ENCODE measurements around the gene LGALS7.

DNA sequence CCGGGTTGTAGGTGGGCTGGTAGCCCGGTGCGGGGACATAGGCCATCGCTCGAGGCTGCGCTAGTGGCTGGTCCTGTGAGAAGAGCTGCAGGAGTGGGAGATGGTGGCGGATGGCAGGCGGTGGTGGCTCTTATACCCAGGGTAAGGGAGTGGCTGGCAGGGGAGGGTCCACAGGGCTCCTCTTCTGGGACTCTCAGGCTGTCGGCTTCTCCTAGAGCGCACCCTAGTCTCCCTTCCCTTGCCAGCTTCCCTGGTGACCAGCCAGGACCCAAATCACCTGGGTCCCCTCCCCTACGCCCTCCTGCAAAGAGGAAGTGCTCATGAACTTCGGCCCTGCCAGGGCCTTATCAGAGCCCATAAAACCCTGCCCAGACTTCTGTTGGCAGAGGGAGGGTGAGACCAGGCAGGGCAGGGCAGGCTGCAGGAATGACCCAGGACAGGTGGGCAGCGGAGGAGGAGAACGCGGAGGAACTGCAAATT is 39.6 kb upstream of the LGALS7 start, which contains the start of gene LGALS4:
- TF ChIP-seq, protein P1, sequence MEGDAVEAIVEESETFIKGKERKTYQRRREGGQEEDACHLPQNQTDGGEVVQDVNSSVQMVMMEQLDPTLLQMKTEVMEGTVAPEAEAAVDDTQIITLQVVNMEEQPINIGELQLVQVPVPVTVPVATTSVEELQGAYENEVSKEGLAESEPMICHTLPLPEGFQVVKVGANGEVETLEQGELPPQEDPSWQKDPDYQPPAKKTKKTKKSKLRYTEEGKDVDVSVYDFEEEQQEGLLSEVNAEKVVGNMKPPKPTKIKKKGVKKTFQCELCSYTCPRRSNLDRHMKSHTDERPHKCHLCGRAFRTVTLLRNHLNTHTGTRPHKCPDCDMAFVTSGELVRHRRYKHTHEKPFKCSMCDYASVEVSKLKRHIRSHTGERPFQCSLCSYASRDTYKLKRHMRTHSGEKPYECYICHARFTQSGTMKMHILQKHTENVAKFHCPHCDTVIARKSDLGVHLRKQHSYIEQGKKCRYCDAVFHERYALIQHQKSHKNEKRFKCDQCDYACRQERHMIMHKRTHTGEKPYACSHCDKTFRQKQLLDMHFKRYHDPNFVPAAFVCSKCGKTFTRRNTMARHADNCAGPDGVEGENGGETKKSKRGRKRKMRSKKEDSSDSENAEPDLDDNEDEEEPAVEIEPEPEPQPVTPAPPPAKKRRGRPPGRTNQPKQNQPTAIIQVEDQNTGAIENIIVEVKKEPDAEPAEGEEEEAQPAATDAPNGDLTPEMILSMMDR (IDR thresholded peaks at IDR 0.05; ENCODE audit: insufficient read depth, low read depth, low read length), result no peak
- TF ChIP-seq EZH2 (IDR thresholded peaks at IDR 0.05; ENCODE audit: insufficient read depth, low read length), result no peak

Measured in astrocyte (in vitro differentiated cells and primary cell).